Skeletal muscle satellite cell (primary cell): ENCODE results near the gene PIEZO2.
A peak's percentile ranks its signal among the peaks of the same experiment; 100 is the strongest.
"Not testable (repeated sequence)": the region's sequence is repeated elsewhere in the genome, so short reads cannot be mapped to it uniquely, and the experiment has no call there.

Source experiments
- H3K27me3 ChIP-seq: 2 replicates; pipeline ENCODE4 v1.7.0; 2013; ENCODE audit warnings: low read length; ENCODE audit not compliant: control insufficient read depth, insufficient read depth
- H3K36me3 ChIP-seq: 2 replicates; pipeline ENCODE4 v1.7.0; 2013; ENCODE audit warnings: mild to moderate bottlenecking, control low read depth, low read length; ENCODE audit not compliant: insufficient read depth
- H3K4me1 ChIP-seq: 2 replicates; pipeline ENCODE4 v1.7.0; 2013; ENCODE audit warnings: low read length; ENCODE audit not compliant: control insufficient read depth, insufficient read depth
- H3K4me2 ChIP-seq: 2 replicates; pipeline ENCODE4 v1.7.0; 2013; ENCODE audit warnings: mild to moderate bottlenecking, low read length
- H3K4me3 ChIP-seq: 2 replicates; pipeline ENCODE4 v1.7.0; 2013; ENCODE audit warnings: low read length
- H3K9ac ChIP-seq: 2 replicates; pipeline ENCODE4 v1.7.0; 2013; ENCODE audit warnings: mild to moderate bottlenecking, low read depth, low read length, moderate library complexity
- H3K9me3 ChIP-seq: replicated peaks from 2 replicates; pipeline ENCODE4 v1.7.0; 2013; ENCODE audit warnings: mild to moderate bottlenecking, control low read depth, low read length

Gene PIEZO2

DNA sequence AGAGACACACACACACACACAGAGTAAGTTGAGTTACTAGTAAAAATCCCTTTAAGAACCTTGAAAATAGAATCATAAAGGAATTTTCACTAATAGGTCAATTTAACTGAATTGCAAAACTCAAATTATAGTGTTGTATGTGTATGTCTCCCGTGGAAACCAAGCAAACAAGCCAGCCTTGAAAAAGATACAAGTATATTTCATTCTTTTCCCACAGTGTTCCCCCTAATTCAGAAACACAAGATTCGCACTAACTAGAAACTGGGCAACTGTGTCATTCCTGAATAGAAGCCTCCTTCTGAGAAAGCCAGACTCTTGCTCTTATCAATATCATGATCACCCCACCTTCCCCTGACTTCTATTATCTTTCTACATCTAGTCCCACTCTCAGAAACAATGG, 229.5 kb downstream of the PIEZO2 start:
- H3K4me3 ChIP-seq, result no peak overlapping the region
- no peaks in the 10 kb centered on the region for H3K27me3 ChIP-seq
- H3K4me2 ChIP-seq, result no peak overlapping the region
- H3K36me3 ChIP-seq, result no peaks in the 10 kb centered on the region
- H3K4me1 ChIP-seq, result peaks cover 12% of the 10 kb centered on the region
- H3K9ac ChIP-seq, result no peak overlapping the region
- H3K9me3 ChIP-seq, result no peaks in the 10 kb centered on the region

DNA sequence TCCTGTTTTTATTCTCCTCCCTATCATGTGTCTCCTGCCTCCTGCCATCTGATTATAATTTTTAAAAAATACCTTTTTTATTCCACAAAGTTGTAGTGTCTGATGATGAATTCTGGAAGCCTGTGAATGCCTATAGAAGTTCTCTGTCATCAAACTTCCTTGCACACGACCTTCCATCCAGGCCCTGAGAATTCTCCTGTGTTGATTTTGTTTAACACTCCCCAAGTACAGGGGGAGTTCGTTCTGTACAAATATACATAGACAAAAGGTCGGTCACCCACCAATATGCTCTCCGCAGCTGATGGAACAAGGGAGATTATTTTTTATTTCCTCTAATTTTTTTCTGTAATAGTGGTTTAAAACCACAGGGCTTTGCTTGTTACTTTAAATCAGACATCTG, 232.5 kb downstream of the PIEZO2 start:
- no peak overlapping the region for H3K4me2 ChIP-seq
- H3K36me3 ChIP-seq, result no peaks in the 10 kb centered on the region
- no peak overlapping the region for H3K9ac ChIP-seq
- no peaks in the 10 kb centered on the region for H3K27me3 ChIP-seq
- H3K9me3 ChIP-seq, result no peaks in the 10 kb centered on the region
- peaks cover 18% of the 10 kb centered on the region for H3K4me1 ChIP-seq
- H3K4me3 ChIP-seq, result no peak overlapping the region

DNA sequence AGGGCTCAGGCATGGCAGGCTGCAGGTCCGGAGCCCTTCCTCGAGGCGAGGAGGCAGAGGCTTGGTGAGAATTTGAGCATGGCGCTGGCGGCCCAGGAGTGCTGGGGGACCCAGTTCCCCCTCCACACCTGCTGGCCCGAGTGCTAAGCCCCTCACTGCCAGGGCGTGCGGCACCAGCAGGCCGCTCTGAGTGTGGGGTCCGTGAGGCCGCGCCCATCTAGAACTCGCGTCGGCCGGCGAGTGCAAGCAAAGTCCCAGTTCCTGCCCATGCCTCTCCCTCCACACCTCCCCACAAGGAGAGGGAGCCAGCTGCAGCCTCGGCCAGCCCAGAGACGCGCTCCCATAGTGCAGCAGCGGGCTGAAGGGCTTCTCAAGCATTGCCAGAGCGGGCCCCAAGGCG, 233.0 kb downstream of the PIEZO2 start:
- Histone ChIP-seq H3K4me1 (peaks cover 18% of the 10 kb centered on the region), H3K36me3 (no peaks in the 10 kb centered on the region), H3K4me2 (no peak overlapping the region), H3K9ac (no peak overlapping the region), H3K9me3 (no peaks in the 10 kb centered on the region), H3K4me3 (no peak overlapping the region), H3K27me3 (no peaks in the 10 kb centered on the region)

DNA sequence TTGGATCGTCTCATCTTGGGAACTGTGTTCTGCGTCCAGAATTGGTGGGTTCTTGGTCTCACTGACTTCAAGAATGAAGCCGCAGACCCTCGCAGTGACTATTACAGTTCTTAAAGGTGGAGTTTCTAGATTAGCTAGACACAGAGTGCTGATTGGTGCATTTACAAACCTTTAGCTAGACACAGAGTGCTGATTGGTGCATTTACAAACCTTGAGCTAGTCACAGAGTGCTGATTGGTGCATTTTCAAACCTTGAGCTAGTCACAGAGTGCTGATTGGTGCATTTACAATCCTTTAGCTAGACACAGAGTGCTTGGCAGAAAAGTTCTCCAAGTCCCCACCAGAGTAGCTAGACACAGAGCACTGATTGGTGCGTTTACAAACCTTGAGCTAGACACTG, 233.6 kb downstream of the PIEZO2 start:
- not testable (repeated sequence) for H3K9ac ChIP-seq, H3K4me2 ChIP-seq, H3K9me3 ChIP-seq, H3K27me3 ChIP-seq, H3K4me3 ChIP-seq, H3K36me3 ChIP-seq
- H3K4me1 ChIP-seq, result peaks cover 18% of the 10 kb centered on the region

DNA sequence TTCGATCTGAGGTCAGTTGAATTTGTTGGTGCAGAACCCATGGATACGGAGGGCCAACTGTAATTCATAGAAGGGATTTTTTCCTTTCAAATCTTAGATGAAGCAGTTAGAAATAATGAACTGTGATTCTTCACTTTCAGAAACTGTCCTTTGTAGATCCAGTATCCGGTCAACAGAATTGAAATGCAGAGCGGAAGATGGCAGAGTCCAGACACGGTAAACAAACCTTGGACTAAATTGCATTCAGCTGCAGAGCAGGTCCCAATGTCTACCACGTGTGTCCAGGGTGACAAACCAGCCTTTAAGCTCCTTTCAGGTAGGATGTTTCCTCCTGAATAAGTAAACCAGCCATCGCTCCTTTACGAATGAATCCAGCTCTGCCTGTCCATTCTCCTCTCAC, 234.8 kb downstream of the PIEZO2 start:
- not testable (repeated sequence) for H3K36me3 ChIP-seq, H3K27me3 ChIP-seq, H3K4me2 ChIP-seq, H3K9me3 ChIP-seq, H3K4me3 ChIP-seq, H3K9ac ChIP-seq
- peaks cover 18% of the 10 kb centered on the region for H3K4me1 ChIP-seq

DNA sequence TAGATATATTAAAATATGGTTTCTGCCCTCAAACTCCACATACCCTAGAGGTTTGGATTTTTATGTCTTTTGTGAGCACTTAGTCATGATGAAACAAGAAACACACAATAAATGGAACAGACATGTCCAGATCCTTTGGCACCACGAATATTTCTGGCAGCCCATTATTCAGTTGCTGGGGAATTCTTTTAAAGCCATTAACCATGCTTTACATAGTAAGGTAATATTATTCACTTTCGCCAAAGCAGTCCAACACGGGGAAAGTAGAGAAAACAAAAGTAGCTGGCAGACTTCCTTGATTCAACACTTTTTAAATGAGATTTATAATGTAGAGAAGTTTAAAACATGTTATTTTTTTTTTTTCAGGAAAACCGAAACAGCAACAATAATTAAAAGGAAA, 235.4 kb downstream of the PIEZO2 start:
- Histone ChIP-seq H3K36me3 (no peaks in the 10 kb centered on the region), H3K27me3 (no peaks in the 10 kb centered on the region), H3K4me3 (no peak overlapping the region), H3K9me3 (no peaks in the 10 kb centered on the region), H3K4me1 (peaks cover 18% of the 10 kb centered on the region), H3K4me2 (no peak overlapping the region), H3K9ac (no peak overlapping the region)

DNA sequence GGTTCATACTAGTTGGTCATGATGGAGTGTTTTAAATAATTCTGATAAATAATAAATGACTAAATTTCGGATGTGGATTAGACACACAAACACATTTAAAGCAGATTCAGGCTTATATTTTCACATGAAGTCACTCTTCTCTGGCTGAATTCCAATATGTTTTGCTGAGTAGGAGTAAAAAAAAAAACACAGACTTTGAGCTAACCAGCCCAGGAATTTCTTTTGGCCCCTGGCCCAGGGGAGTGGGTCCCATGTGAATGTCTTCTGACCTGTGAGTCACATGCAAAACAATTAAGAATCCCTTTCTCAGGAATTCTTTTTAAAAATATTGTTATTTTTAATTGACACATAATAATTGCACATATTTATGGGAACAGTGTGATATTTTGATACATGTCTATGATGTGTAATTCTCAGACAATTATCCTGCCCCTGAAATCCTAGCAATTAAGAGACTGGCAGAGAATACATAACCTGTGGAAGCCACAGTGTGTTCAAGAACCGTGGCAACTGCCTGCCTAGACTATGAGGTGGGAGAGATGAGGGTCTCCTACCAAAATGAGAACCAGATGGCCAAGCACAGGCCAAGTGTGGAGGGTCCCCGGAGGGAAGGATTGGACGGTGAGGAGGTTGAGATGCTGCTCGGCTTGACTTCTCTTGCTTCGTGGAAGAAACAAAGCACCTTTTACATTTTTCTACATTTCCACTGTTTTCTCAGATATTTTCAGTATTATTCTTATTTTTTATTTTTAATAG, 236.4 kb downstream of the PIEZO2 start:
- no peaks in the 10 kb centered on the region for H3K27me3 ChIP-seq
- H3K9me3 ChIP-seq, result no peaks in the 10 kb centered on the region
- H3K36me3 ChIP-seq, result no peaks in the 10 kb centered on the region
- H3K4me3 ChIP-seq, result no peak overlapping the region
- peaks cover 18% of the 10 kb centered on the region for H3K4me1 ChIP-seq
- H3K9ac ChIP-seq, result peak overlapping the region; percentile 43
- H3K4me2 ChIP-seq, result peak overlapping the region; percentile 24

DNA sequence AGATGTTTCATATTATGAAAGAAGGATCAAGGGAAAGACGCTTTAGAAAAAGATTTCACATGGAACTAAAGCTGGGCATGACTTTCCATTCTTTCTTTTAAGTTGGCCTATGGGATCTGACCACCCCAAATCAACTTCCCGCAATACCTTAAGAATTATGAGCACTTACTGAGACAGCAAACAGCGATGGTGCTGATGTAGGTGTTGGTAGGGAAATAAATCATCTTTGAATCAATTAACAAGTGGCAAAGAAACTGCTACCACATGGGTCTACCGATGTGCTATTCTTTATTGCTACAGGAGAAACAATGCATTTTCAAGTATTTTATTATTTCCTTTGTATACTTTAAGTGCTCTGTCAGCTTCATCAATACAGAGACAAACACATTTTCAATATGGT, 239.6 kb downstream of the PIEZO2 start:
- no peak overlapping the region for H3K4me2 ChIP-seq
- peaks cover 18% of the 10 kb centered on the region for H3K4me1 ChIP-seq
- no peaks in the 10 kb centered on the region for H3K36me3 ChIP-seq
- no peaks in the 10 kb centered on the region for H3K9me3 ChIP-seq
- no peaks in the 10 kb centered on the region for H3K27me3 ChIP-seq
- H3K9ac ChIP-seq, result no peak overlapping the region
- no peak overlapping the region for H3K4me3 ChIP-seq

DNA sequence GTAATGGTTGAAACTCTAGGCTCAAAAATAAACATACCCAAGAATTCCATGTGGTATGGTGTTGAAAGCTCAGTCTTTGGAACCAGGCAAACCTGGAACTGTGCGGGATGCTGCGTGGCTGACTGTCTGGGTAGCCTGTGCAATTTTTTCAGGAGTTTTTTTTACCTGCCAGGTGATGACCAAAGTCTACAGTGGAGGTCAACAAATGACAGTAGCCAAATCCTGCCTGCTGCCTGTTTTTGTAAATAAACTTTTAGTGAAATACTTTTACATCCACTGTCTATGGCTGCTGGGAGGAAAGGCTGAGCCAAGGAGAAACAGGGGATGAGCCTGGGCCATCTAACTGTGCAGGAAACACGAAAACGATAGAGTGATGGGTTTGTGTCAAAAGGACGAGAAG, 240.6 kb downstream of the PIEZO2 start:
- Histone ChIP-seq H3K4me2 (no peak overlapping the region), H3K9me3 (no peaks in the 10 kb centered on the region), H3K4me1 (peaks cover 14% of the 10 kb centered on the region), H3K4me3 (no peak overlapping the region), H3K27me3 (no peaks in the 10 kb centered on the region), H3K9ac (no peak overlapping the region), H3K36me3 (no peaks in the 10 kb centered on the region)

DNA sequence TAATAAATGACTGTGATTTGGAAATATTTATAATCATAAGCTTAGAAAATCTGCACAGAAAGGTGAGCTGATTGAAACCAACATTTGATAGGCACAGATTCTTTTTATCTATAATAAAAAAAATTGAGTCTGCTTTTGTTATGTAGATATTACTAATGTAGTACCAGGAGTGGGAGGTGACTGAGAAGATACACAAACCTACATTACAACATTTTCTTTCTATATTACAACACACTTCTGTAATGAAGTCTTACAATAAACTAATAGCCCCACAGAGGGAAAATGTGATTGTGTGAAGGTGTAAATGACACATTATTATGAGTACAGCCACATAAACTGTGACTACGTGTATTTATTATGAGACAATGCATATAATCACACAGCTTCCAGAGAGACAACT, 241.6 kb downstream of the PIEZO2 start:
- Histone ChIP-seq H3K27me3 (no peaks in the 10 kb centered on the region), H3K9ac (no peak overlapping the region), H3K4me3 (no peak overlapping the region), H3K9me3 (no peaks in the 10 kb centered on the region), H3K36me3 (no peaks in the 10 kb centered on the region), H3K4me1 (peaks cover 7% of the 10 kb centered on the region), H3K4me2 (no peak overlapping the region)

DNA sequence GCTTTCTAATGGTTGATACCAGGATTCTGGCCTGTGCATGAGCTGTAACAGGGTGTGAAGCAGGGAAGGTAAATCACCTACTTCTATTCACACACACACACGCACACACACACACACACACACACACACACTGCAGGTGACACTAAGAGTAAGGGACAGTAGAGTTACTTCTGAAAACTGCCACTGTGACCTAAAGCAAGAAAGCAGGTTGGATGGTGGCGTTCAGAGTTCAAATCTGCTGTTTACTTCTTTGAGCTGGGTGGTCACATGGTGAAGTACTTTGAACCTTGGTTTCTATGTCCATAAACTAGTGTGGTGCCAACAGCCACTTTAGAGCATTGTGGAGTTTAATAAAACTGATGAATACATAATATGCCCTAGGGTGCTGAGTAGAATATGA, 248.0 kb downstream of the PIEZO2 start:
- H3K9me3 ChIP-seq, result no peaks in the 10 kb centered on the region
- H3K4me3 ChIP-seq, result no peak overlapping the region
- H3K9ac ChIP-seq, result no peak overlapping the region
- H3K4me1 ChIP-seq, result no peaks in the 10 kb centered on the region
- no peaks in the 10 kb centered on the region for H3K36me3 ChIP-seq
- peaks cover 10% of the 10 kb centered on the region for H3K27me3 ChIP-seq
- no peak overlapping the region for H3K4me2 ChIP-seq

DNA sequence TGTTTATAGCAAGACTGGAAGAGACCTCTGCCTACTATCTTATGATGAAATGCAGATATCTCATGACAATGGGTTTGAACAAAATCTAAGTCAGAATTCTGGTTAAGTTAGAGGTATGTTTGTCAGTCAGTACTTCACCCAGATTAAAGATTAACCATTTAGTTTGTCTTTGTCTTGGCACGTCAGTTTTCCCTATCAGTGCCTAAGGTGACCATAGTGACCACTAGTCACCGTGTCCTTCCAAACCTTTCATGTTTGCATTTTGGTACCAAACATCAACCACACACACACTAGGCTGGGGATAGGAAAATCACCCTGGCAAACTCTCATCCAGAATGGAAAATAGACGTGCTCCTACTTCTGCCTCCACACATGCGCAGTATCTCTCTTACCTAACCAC, 248.9 kb downstream of the PIEZO2 start:
- no peak overlapping the region for H3K4me2 ChIP-seq
- no peaks in the 10 kb centered on the region for H3K4me1 ChIP-seq
- H3K9ac ChIP-seq, result no peak overlapping the region
- H3K9me3 ChIP-seq, result no peaks in the 10 kb centered on the region
- no peaks in the 10 kb centered on the region for H3K36me3 ChIP-seq
- H3K27me3 ChIP-seq, result peaks cover 10% of the 10 kb centered on the region
- no peak overlapping the region for H3K4me3 ChIP-seq
